ENCODE data around the gene PATE1. TPM values are rescaled to one million over a fixed set of nuclear protein-coding genes. Genes with fewer than 3 reads are reported as not detected.

The PATE1 gene
- not detected for total RNA-seq

DNA sequence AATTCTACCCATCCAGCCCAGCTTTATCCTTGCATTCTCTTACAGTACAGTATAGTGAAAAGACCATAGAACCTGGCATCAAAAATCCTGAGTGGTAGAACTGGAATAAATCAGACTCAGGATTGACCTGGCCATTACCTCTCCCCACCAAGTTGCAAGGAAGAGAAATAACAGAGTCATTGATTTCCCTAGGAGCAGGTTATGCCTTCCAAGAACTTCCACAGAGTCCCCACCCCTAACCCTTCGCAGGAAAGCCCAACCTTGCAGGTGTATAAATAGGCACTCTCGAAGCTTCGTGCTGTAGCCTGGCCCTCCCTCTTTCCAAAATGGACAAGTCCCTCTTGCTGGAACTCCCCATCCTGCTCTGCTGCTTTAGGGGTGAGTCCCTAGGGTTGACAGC, at the start of gene PATE1:
TSS of gene PATE1 (plus strand) at position 301 of the 400 bp plus-strand sequence. CDS start at position 327, 26 bp downstream.

GRCh38 chr11:125778728-125779127, 32.6 kb downstream of the PATE1 start, which contains the start of gene PATE2:
Gene PATE2, minus strand, starts transcription at chr11:125778828. Its CDS starts 55 bp downstream, at chr11:125778773.

GRCh38 chr11:125787827-125788226, 41.7 kb downstream of the PATE1 start, which contains the start of gene PATE3:
Gene PATE3, plus strand, starts transcription at chr11:125788127. Its CDS starts 25 bp downstream, at chr11:125788152.

Other genes with a start within 250 kb of the PATE1 start
- gene EI24, start 176.8 kb upstream of the PATE1 start, total RNA-seq, result 84.8 TPM
- gene STT3A, start 153.4 kb upstream of the PATE1 start, total RNA-seq, result 59.2 TPM
- gene CHEK1, start 121.1 kb upstream of the PATE1 start, total RNA-seq, result 17.2 TPM
- gene ACRV1, start 65.4 kb upstream of the PATE1 start, total RNA-seq, result 0.31 TPM
- 1.9 TPM for gene PATE2, start 32.5 kb downstream of the PATE1 start, total RNA-seq
- not detected for gene PATE3, start 41.8 kb downstream of the PATE1 start, total RNA-seq
- not detected for gene PATE4, start 87.0 kb downstream of the PATE1 start, total RNA-seq
- 9.7 TPM for gene HYLS1, start 141.4 kb downstream of the PATE1 start, total RNA-seq
- gene PUS3, start 156.9 kb downstream of the PATE1 start, total RNA-seq, result 9.4 TPM
- 23.2 TPM for gene DDX25, start 158.2 kb downstream of the PATE1 start, total RNA-seq
- gene VSIG10L2, start 199.8 kb downstream of the PATE1 start, total RNA-seq, result not detected

All from parietal lobe (tissue), 1 donor.